GM12875 (cell line): ENCODE measurements around the gene DPP4.

Experiments used
- H3K4me3 ChIP-seq: one replicate; pipeline ENCODE4 v1.5.1; 2011; ENCODE audit warnings: low read depth, low read length, control low read depth
- TF ChIP-seq, protein P1 (sequence below): IDR thresholded peaks from 2 replicates; pipeline ENCODE4 v1.5.1; 2011; ENCODE audit warnings: low read depth, mild to moderate bottlenecking, control low read depth, inconsistent platforms, low read length, moderate library complexity, borderline replicate concordance; ENCODE audit not compliant: insufficient read depth

The DPP4 gene

DNA sequence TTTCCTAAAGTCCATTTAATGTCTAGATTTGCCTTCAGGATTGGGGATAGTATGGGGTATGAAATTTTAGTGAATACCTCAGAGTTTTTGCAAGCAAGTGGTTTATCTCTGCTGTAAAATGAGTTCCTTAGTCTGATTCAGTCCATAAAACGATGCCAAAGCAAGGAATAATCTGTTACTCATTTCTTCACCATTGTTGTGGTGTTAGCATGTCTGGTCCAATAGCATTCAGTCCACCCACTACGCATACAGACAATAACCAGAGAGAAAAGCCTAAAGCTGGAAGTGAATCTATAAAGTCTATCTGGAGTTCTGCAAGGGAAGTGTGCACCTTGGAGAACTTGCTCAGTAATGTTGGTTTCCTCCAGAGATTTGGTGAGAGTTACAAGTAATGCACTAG lies 12.9 kb upstream of the DPP4 start:
- TF ChIP-seq, protein P1, sequence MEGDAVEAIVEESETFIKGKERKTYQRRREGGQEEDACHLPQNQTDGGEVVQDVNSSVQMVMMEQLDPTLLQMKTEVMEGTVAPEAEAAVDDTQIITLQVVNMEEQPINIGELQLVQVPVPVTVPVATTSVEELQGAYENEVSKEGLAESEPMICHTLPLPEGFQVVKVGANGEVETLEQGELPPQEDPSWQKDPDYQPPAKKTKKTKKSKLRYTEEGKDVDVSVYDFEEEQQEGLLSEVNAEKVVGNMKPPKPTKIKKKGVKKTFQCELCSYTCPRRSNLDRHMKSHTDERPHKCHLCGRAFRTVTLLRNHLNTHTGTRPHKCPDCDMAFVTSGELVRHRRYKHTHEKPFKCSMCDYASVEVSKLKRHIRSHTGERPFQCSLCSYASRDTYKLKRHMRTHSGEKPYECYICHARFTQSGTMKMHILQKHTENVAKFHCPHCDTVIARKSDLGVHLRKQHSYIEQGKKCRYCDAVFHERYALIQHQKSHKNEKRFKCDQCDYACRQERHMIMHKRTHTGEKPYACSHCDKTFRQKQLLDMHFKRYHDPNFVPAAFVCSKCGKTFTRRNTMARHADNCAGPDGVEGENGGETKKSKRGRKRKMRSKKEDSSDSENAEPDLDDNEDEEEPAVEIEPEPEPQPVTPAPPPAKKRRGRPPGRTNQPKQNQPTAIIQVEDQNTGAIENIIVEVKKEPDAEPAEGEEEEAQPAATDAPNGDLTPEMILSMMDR: no peak
- H3K4me3 ChIP-seq: no peak overlapping the region

DNA sequence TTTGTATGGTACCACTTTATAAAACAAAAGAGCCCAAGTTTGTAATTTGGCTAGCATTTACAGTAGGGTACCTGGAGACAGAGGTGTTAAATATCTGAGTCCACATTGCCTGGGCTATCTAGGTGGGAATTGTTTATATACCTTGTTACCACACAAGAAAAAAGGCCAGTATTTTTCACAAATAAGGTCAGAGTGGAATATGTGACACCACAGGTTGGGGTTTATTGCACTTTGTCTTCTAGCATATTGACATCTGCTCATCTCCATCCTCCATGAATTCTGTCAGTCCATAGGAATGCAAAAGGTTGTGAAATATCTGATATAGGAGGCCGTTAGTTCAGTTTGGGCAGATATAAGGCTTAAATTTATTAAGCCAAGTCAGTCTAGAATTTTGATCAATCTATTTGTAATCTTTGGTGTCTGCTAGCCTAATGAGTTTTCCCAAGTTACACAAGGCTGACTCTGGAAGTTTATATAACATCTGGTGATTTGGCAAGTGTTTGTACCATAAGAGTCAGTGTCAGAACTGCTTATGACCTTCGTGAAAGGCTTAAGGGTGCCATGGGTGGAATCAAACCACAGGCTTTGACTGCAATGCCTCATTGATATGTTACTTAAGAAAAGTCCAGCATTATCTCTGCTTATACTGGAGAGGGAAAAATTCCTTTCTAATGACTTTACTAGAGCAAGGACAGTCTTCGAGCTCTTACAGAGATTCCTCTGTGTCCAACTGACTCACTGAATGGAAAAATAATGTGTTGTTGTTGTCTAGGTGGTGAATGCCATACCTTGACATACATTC lies 11.3 kb upstream of the DPP4 start:
- TF ChIP-seq, protein P1: no peak
- no peak overlapping the region for H3K4me3 ChIP-seq

DNA sequence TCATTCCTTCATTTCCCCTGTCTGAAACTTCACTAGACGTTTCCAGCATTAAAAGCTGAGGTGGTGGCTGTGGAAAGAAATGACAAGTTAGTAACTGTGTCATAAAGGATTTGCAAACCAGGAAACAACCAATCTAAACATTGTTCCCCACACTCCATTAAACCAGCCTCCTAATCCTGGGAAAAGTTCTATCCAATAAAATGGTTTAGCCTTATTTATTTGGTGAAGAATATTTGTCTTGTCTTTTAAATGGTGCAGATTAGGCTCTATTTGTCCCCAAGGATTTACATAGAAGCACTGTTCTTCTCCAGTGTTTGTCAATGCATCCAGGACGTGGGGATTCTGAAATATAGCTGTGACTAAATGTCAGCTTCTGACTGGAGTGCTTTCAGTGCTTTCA lies 10.5 kb upstream of the DPP4 start:
- H3K4me3 ChIP-seq: no peak overlapping the region
- TF ChIP-seq, protein P1: no peak

DNA sequence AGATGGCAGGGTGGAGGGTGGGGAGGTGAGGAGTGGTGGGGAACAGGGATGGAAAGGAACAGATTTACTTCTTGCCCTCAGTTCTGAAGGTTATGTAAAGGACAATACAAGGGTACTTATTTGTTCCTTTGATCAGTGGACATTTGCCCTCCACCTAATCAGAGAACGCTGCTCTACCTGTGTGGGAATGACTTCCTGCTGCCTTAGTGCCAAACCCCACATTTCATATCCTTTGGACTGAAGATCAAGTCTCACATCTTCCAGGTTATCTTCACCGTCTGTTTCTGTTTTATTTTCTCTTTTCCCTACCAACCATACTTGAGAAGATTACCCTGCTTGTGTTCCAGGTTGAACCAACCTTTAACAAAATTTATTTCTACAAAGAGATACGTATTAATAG lies 8.7 kb upstream of the DPP4 start:
- TF ChIP-seq, protein P1: no peak
- no peak overlapping the region for H3K4me3 ChIP-seq

DNA sequence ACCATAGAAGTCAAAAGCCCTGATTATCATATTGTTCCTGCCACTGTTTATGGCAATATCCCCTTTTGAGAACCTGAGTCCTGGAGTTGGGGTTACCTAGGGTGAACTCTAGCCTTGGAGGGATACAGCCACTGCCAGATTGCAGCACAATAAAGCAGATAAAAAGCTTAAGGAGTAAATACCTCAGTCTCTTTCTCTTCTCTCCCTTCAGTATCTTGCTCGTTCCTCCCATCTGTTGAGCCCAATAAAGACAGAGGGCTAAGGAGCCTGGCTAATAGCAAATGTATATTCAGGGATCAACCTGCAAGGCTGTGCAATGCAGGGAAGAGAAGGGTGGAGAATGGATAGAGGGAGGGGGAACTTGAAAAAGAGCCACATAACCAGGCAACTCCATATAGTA lies 8.0 kb upstream of the DPP4 start:
- TF ChIP-seq, protein P1: no peak

DNA sequence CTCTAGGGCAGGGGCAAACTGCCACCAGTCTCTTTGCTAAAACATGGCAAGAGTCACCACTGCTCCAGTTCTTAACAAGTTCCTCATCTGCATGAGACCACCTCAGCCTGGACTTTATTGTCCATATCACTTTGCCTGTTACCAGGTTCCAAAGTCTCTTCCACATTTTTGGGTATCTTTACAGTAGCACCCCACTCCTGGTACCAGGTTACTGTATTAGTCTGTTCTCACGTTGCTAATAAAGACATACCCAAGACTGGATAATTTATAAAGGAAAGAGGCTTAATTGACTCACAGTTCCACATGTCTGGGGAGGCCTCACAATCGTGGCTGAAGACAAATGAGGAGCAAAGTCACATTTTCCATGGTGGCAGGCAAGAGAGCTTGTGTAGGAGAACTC lies 5.5 kb upstream of the DPP4 start:
- TF ChIP-seq, protein P1: no peak
- H3K4me3 ChIP-seq: no peak overlapping the region

More for the DNA sequence above, 8.0 kb upstream of the DPP4 start:
- H3K4me3 ChIP-seq: no peak overlapping the region

DNA sequence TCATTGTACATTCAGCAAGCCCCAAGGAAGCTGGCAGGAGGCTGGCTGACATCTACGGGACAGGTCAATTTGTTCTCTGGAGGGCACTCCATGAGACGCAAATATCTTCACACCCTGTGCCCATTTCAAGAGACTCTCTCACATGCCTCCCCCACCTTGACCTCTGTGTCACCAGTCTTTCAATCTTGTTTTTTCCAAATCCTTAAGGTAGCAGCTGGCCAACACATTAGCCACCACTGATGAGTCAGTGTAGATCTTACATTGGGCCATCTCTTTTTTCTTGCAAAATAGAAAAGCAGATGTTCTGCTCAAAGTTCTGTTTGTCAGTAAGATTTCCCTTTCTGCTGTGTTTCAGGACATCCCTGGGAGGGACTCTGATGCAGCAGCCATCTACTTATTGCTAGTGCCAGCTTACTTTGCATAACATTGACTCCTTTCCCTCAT lies 1.7 kb upstream of the DPP4 start:
- no peak overlapping the region for H3K4me3 ChIP-seq
- TF ChIP-seq, protein P1: no peak
